ENCODE data around the gene RNF113B.

Gene RNF113B

DNA sequence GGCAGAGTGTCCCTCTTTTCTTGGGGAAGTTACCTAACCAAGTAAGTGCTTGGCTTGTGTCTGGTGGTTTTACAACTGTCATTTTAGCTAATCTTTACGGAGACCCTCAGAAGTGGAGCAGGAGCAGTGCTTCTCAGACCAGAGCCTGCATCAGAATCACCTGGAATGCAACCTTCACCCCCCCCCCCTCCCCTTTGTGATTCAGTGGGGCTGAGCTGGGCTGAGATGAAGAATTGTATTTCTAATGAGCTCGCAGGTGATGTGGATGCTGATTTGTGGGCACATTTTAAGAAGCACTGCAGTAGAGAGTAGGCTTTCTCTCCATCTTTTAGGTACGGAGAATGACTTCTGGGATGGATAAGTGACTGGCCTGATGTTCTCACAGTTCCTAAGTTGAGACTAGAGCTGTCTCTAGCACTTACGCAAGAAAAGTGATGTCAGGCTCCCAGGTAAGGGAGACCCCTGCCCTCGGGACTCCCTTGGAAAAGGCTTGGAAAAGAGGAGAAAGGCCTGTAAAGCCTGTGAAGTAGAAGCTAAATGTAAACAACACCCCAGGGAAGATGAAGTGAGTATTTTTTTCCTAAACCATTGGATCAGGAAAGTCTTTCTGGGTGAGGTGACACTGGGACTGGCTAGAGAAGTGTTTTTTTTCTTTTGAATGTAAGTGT lies 23.3 kb upstream of the RNF113B start:
- Histone ChIP-seq H3K27me3 (ENCODE audit: control insufficient read depth, insufficient read depth, low read length) (no peaks in the 10 kb centered on the region), H3K36me3 (ENCODE audit: control insufficient read depth, insufficient read depth, low read length) (no peaks in the 10 kb centered on the region), H3K4me3 (ENCODE audit: low read length) (no peak overlapping the region), H3K4me1 (ENCODE audit: control insufficient read depth, insufficient read depth, low read length) (peaks cover 7% of the 10 kb centered on the region), H3K27ac (ENCODE audit: low read depth, low read length) (no peak overlapping the region), H3K9ac (ENCODE audit: low read length) (no peak overlapping the region)

DNA sequence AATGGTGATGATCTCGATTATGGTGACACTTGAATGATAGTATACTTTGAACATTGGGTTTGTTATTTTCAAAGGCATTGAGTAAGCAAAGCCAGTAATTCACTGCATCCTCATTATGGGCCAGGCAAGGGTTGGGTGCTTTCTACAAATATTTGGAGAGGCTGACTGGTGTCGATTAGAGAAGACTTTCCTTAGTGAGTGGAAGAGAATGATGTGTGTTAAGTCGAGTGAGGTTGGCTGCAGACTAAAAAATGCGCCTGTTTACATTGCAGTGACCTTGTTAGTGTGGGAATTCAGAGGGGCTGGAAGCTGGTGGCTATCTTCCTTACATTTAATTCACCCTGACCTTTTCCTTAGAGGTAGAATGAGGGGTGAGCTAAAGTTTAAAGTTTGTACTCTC lies 22.4 kb upstream of the RNF113B start:
- H3K4me3 ChIP-seq (ENCODE audit: low read length) = no peak overlapping the region
- no peak overlapping the region for H3K27ac ChIP-seq (ENCODE audit: low read depth, low read length)
- peaks cover 7% of the 10 kb centered on the region for H3K4me1 ChIP-seq (ENCODE audit: control insufficient read depth, insufficient read depth, low read length)
- H3K27me3 ChIP-seq (ENCODE audit: control insufficient read depth, insufficient read depth, low read length) = no peaks in the 10 kb centered on the region
- H3K36me3 ChIP-seq (ENCODE audit: control insufficient read depth, insufficient read depth, low read length) = no peaks in the 10 kb centered on the region
- no peak overlapping the region for H3K9ac ChIP-seq (ENCODE audit: low read length)

DNA sequence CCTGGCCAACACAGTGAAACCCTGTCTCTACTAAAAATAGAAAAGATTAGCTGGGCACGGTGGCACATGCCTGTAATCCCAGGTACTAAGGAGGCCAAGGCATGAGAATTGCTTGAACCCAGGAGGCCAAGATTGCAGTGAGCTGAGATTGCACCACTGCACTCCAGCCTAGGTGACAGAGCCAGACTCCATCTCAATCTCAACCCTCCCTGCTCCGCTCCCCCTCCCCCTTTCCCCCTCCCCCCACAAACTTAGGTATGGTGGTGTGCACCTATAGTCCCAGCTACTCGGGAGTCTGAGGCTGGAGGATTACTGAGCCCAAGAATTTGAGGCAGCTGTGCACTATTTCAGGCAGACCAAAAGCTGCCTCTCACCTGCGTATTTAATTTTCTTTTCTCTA lies 21.6 kb upstream of the RNF113B start:
- Histone ChIP-seq H3K27ac (ENCODE audit: low read depth, low read length) (no peak overlapping the region), H3K27me3 (ENCODE audit: control insufficient read depth, insufficient read depth, low read length) (no peaks in the 10 kb centered on the region), H3K36me3 (ENCODE audit: control insufficient read depth, insufficient read depth, low read length) (no peaks in the 10 kb centered on the region), H3K9ac (ENCODE audit: low read length) (no peak overlapping the region), H3K4me1 (ENCODE audit: control insufficient read depth, insufficient read depth, low read length) (peaks cover 4% of the 10 kb centered on the region), H3K4me3 (ENCODE audit: low read length) (no peak overlapping the region)

DNA sequence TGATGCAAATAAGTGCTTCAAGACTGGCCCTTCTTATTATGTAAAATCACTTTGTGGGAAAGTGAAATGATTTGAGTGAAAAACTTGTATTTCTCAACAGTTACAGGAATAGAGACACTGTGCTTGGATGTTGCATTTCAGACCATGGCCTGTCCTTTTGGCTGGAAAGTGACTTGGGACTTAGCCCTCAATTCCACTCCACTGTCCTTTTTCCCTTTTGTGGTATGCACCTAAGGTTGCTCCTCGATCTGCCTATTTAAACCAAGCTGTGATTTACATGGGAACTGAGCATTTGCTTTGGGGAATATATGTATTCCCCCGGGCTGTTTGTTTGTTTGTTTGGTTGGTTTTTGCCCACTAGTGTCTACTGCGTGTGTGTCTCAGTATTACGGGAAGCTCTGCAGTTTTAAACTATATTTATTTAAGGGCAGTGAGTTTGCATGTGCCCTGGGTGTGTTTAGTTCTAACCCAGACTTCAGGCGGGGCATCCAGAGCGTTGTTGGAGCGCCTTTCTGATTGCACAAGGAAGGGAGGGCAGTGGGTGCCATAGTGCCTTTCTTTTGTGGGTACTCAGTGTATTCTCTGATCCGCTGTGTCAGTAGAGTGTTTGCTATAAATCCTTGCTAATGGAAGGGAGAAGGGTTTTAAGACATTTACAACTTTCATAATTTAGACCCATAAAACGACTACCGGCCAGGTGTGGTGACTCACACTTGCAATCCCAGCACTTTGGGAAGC lies 18.2 kb upstream of the RNF113B start:
- no peaks in the 10 kb centered on the region for H3K27me3 ChIP-seq (ENCODE audit: control insufficient read depth, insufficient read depth, low read length)
- no peak overlapping the region for H3K9ac ChIP-seq (ENCODE audit: low read length)
- no peaks in the 10 kb centered on the region for H3K4me1 ChIP-seq (ENCODE audit: control insufficient read depth, insufficient read depth, low read length)
- H3K4me3 ChIP-seq (ENCODE audit: low read length) = no peak overlapping the region
- peak overlapping the region; percentile 24 for H3K27ac ChIP-seq (ENCODE audit: low read depth, low read length)
- H3K36me3 ChIP-seq (ENCODE audit: control insufficient read depth, insufficient read depth, low read length) = no peaks in the 10 kb centered on the region

DNA sequence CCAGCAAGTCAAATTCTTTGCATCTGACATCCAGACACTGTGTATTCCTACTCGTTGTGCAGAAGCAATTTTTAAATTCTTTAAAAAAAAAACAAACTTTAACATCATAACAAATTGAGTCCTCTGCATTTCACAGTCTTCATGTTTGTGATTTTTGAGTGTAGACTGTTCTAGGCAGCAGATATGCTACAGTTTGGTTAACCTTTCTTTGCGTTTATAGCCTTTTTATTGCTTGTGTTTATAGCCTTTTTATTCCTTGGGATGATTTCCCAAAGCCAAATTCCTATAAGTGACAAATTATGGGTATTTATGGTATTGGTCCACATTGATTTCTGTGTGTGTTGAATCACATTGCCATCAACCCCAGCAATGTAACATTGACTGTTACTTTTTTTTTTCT lies 14.9 kb upstream of the RNF113B start:
- Histone ChIP-seq H3K36me3 (ENCODE audit: control insufficient read depth, insufficient read depth, low read length) (no peaks in the 10 kb centered on the region), H3K4me1 (ENCODE audit: control insufficient read depth, insufficient read depth, low read length) (peaks cover 7% of the 10 kb centered on the region), H3K4me3 (ENCODE audit: low read length) (no peak overlapping the region), H3K27ac (ENCODE audit: low read depth, low read length) (no peak overlapping the region), H3K9ac (ENCODE audit: low read length) (no peak overlapping the region), H3K27me3 (ENCODE audit: control insufficient read depth, insufficient read depth, low read length) (no peaks in the 10 kb centered on the region)

DNA sequence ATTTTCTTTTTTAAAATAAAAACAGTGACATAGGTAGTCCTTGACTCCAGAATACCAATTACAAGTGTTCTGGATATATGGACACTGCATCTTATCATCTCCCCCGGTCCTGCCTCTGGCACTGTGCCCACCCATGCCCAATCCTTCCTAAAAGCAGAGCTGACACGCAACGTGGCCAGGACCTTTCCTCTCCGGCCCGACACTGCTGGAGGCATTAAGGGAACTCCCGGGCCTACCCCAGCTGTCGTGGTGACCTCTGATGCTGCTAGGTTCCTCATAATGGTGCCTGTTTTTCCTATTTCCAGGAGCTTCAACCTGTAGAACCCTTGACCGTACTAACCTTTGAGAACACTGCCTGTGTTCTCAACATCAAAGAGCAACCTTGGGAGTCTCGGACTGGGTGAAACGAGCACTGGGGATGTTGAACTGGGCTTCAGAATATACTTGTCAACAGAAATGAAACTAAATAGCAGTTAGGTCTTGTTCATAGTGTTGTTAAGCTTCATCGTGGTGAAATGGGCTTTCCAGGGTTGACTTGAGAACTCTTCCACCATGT lies 13.9 kb upstream of the RNF113B start:
- no peak overlapping the region for H3K27ac ChIP-seq (ENCODE audit: low read depth, low read length)
- H3K4me3 ChIP-seq (ENCODE audit: low read length) = no peak overlapping the region
- H3K4me1 ChIP-seq (ENCODE audit: control insufficient read depth, insufficient read depth, low read length) = peaks cover 7% of the 10 kb centered on the region
- H3K27me3 ChIP-seq (ENCODE audit: control insufficient read depth, insufficient read depth, low read length) = no peaks in the 10 kb centered on the region
- H3K9ac ChIP-seq (ENCODE audit: low read length) = no peak overlapping the region
- no peaks in the 10 kb centered on the region for H3K36me3 ChIP-seq (ENCODE audit: control insufficient read depth, insufficient read depth, low read length)

DNA sequence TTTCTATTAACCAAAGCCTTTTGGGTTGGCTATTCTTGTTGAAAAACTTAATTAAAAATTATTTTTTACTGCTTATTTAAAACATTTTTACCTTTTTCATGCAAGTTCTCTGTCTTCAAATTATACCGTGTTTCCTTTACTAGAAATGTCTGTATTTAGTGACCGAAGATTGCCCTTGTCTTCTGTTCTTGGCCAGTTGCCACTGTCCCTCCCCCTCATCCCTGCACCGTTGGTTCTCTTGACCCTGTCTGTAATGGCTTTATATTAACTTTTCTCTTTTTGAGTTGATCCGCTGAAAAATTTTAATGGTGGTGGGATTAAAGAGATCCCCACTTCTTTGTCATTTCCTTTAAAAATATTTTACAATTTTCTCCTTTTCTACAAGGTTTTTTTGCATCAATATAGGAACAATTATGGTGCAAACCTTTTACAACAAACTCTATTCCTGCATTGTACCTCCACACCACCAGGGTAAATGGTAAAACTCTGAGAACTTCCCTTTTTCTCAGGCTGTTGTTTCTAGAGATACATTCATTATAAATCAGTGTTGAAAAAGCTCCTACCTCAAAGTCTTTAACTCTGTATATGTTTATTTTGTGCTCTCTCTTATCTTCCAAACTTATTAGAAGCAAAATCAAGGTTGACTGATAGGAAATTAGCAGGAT lies 12.9 kb upstream of the RNF113B start:
- H3K4me3 ChIP-seq (ENCODE audit: low read length) = no peak overlapping the region
- no peak overlapping the region for H3K27ac ChIP-seq (ENCODE audit: low read depth, low read length)
- no peaks in the 10 kb centered on the region for H3K36me3 ChIP-seq (ENCODE audit: control insufficient read depth, insufficient read depth, low read length)
- H3K27me3 ChIP-seq (ENCODE audit: control insufficient read depth, insufficient read depth, low read length) = no peaks in the 10 kb centered on the region
- H3K4me1 ChIP-seq (ENCODE audit: control insufficient read depth, insufficient read depth, low read length) = peaks cover 7% of the 10 kb centered on the region
- H3K9ac ChIP-seq (ENCODE audit: low read length) = no peak overlapping the region

DNA sequence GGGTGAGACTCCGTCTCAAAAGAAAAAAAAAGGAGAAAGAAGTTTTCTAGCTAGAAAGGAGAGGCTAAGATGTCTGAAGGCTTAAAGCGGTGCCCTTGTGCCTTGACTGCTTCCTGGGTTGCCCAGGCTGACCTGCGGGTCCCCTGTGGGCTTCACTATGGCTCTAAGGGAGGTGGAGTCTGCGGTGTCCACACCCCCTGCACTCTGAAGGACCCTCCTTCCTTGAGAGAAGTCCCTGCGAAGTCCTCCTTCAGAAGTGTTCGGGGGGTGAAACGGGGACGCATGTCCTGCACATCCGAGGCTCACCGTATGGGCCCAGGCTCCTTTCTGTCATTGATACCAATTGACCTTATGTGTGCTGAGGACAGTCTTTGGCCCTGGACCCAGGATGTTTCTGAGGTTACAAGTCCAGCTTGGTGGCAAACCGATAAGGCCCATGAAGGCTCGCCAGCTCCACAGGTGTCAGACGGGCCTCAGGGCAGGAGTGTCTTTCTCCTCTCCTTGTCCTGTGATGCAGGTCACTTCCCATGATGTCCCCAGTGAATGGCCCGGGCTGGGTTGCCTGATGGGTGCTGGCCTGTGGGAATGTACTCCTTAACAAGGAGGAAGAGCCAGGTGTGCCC lies 11.6 kb upstream of the RNF113B start:
- Histone ChIP-seq H3K4me3 (ENCODE audit: low read length) (no peak overlapping the region), H3K9ac (ENCODE audit: low read length) (no peak overlapping the region), H3K36me3 (ENCODE audit: control insufficient read depth, insufficient read depth, low read length) (no peaks in the 10 kb centered on the region), H3K27ac (ENCODE audit: low read depth, low read length) (peak overlapping the region; percentile 55), H3K4me1 (ENCODE audit: control insufficient read depth, insufficient read depth, low read length) (peaks cover 7% of the 10 kb centered on the region), H3K27me3 (ENCODE audit: control insufficient read depth, insufficient read depth, low read length) (no peaks in the 10 kb centered on the region)

DNA sequence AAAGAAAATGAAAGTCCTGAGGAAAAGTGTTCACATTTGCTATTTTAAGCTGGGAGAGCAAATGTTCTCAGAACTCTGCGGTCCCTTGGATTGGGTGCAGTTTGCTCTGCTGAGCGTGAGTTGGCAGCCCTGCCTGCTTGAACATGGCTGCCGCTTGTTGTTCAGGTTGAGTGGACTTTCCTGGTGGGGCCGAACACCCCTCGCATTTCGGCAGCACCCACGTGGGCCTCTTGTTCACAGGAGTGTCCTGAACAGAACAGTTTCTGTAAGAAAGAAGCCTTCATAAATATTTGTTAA lies 10.8 kb upstream of the RNF113B start:
- Histone ChIP-seq H3K36me3 (ENCODE audit: control insufficient read depth, insufficient read depth, low read length) (no peaks in the 10 kb centered on the region), H3K27ac (ENCODE audit: low read depth, low read length) (peak overlapping the region; percentile 55), H3K4me1 (ENCODE audit: control insufficient read depth, insufficient read depth, low read length) (peaks cover 7% of the 10 kb centered on the region), H3K4me3 (ENCODE audit: low read length) (no peak overlapping the region), H3K9ac (ENCODE audit: low read length) (no peak overlapping the region), H3K27me3 (ENCODE audit: control insufficient read depth, insufficient read depth, low read length) (no peaks in the 10 kb centered on the region)

DNA sequence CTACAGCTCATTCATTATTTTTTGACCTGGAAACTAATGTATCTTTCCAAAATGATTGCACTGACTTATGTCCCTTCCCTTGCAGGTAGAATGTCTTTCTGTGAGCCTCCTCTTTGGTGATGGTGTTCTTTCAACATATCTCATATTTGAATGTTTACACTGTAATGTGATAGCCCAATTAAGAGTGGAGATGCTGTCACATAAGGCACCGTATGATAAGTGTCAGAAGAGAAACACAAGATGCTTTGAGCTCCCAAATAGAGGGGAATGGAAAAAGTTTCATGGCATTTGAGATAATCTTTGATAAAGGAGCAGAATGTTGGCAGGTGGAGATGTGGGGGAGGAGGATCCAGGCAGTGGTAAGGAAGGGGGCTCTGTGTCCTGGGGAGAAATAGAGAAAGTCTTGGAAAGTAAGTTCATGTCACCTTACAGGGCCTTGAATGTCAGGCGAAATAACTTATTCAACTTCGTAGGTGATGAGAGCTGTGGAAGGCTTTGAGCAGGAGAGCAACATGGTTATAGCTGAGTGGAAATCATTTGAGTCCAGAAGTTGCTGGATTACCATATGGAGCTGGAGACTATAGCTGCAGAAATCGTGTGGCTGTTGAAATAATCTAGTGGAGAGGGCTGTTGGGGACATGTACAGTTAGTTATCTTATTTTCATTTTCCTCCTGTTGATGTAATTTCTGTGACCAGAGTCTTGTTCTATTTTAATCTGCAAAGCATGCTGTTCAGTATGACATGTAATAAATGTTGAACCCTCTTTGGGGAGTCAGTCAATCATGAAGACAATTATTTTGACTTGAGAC lies 10.3 kb upstream of the RNF113B start:
- peaks cover 10% of the 10 kb centered on the region for H3K4me1 ChIP-seq (ENCODE audit: control insufficient read depth, insufficient read depth, low read length)

DNA sequence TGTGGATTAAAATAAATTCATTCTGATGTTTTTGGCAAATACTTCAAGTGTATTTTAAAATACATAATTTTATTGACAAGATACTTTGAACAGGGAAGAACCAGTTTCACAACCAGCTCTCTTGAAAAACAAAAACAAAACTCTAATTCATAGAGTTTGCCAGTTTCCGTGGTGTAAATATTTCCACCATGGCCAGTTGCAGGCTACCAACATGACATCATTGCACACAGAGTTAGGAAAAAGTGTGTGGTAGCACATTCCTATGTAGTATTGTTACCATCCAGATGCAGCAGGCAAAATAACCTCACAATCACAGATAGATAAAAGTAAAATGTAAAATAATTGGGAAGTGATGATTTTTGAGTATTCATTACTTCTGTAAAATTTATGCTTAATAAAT lies 7.7 kb upstream of the RNF113B start:
- Histone ChIP-seq H3K4me3 (ENCODE audit: low read length) (no peak overlapping the region), H3K4me1 (ENCODE audit: control insufficient read depth, insufficient read depth, low read length) (peaks cover 9% of the 10 kb centered on the region), H3K36me3 (ENCODE audit: control insufficient read depth, insufficient read depth, low read length) (no peaks in the 10 kb centered on the region), H3K27me3 (ENCODE audit: control insufficient read depth, insufficient read depth, low read length) (no peaks in the 10 kb centered on the region), H3K27ac (ENCODE audit: low read depth, low read length) (no peak overlapping the region), H3K9ac (ENCODE audit: low read length) (no peak overlapping the region)

More for the DNA sequence above, 10.3 kb upstream of the RNF113B start:
- Histone ChIP-seq H3K9ac (ENCODE audit: low read length) (no peak overlapping the region), H3K36me3 (ENCODE audit: control insufficient read depth, insufficient read depth, low read length) (no peaks in the 10 kb centered on the region), H3K27ac (ENCODE audit: low read depth, low read length) (peak overlapping the region; percentile 55), H3K4me3 (ENCODE audit: low read length) (no peak overlapping the region), H3K27me3 (ENCODE audit: control insufficient read depth, insufficient read depth, low read length) (no peaks in the 10 kb centered on the region)

DNA sequence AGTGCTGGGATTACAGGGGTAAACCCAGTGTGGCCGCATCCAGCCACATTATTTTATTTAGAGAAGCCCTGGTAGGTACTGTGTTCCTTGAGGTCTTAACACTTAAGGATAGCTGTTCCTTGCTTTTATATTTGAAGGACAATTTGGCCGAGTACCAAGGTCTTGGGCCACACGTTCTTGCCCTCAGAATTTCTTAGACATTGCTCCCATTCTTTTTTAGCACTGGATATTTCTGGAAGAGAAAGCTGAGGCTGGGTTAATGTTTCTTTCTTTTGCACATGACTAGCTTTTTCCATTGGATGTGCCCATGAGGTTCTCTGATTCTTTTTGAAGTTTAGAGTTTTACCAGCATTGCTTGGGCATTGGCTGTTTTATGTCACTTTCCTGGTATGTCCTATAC lies 5.5 kb upstream of the RNF113B start:
- Histone ChIP-seq H3K36me3 (ENCODE audit: control insufficient read depth, insufficient read depth, low read length) (no peaks in the 10 kb centered on the region), H3K27ac (ENCODE audit: low read depth, low read length) (no peak overlapping the region), H3K4me3 (ENCODE audit: low read length) (no peak overlapping the region), H3K9ac (ENCODE audit: low read length) (no peak overlapping the region), H3K27me3 (ENCODE audit: control insufficient read depth, insufficient read depth, low read length) (no peaks in the 10 kb centered on the region), H3K4me1 (ENCODE audit: control insufficient read depth, insufficient read depth, low read length) (peaks cover 5% of the 10 kb centered on the region)
